Measurements from ENCODE around the gene CCDC171. TPM values are rescaled to one million over a fixed set of nuclear protein-coding genes. Genes with fewer than 3 reads are reported as not detected.

CCDC171 gene
- total and polyA plus RNA-seq, 2 experiments from 2014 or later = 4.4 to 5.1 TPM

DNA sequence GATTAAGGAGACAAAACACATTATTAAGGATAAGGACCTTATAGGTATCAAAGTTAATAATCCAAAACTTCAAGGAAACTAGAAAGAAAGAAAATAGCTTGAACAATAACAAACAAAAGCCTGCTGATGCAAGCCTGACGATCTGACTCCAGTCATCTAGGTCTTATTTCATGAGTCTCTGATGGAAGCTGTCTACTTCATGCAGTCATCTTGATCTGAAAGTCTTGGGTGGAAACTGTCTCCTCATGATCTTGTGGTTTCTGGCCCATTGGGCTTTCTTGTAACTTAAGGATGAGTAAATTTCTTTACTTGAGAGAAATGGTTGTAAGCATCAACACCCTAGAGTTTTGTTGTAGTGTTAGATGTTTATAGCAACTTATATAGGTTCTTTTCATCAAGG, 21.5 kb upstream of the CCDC171 start:
- no peaks in the 10 kb centered on the region for H3K79me2 ChIP-seq (replicated peaks; ENCODE audit: insufficient read depth)
- no peaks in the 10 kb centered on the region for H3K4me1 Mint-ChIP-seq
- DNase-seq (ENCODE audit: low spot score) = no peak
- H3K4me3 Mint-ChIP-seq = no peak overlapping the region
- TF ChIP-seq, protein P1, sequence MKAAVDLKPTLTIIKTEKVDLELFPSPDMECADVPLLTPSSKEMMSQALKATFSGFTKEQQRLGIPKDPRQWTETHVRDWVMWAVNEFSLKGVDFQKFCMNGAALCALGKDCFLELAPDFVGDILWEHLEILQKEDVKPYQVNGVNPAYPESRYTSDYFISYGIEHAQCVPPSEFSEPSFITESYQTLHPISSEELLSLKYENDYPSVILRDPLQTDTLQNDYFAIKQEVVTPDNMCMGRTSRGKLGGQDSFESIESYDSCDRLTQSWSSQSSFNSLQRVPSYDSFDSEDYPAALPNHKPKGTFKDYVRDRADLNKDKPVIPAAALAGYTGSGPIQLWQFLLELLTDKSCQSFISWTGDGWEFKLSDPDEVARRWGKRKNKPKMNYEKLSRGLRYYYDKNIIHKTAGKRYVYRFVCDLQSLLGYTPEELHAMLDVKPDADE (IDR thresholded peaks at IDR 0.05) = no peak
- TF ChIP-seq EZH2 (IDR thresholded peaks at IDR 0.05; ENCODE audit: low read depth, unreplicated experiment) (no peak), CREB1 (CRISPR knock-in tag; IDR thresholded peaks at IDR 0.05; ENCODE audit: low read depth) (no peak), POLR2AphosphoS5 (IDR thresholded peaks at IDR 0.05; ENCODE audit: low read depth) (no peak), ZNF114 (CRISPR knock-in tag; IDR thresholded peaks at IDR 0.05) (no peak), NANOG (IDR thresholded peaks at IDR 0.05; ENCODE audit: borderline replicate concordance) (no peak), ZNF331 (CRISPR knock-in tag; IDR thresholded peaks at IDR 0.05; ENCODE audit: low read depth) (no peak), JUNB (IDR thresholded peaks at IDR 0.05; ENCODE audit: unreplicated experiment) (no peak), STAT1 (IDR thresholded peaks at IDR 0.05; ENCODE audit: unreplicated experiment) (no peak), EZH2phosphoT487 (IDR thresholded peaks at IDR 0.05; ENCODE audit: unreplicated experiment) (no peak)
- TF ChIP-seq, protein P2, sequence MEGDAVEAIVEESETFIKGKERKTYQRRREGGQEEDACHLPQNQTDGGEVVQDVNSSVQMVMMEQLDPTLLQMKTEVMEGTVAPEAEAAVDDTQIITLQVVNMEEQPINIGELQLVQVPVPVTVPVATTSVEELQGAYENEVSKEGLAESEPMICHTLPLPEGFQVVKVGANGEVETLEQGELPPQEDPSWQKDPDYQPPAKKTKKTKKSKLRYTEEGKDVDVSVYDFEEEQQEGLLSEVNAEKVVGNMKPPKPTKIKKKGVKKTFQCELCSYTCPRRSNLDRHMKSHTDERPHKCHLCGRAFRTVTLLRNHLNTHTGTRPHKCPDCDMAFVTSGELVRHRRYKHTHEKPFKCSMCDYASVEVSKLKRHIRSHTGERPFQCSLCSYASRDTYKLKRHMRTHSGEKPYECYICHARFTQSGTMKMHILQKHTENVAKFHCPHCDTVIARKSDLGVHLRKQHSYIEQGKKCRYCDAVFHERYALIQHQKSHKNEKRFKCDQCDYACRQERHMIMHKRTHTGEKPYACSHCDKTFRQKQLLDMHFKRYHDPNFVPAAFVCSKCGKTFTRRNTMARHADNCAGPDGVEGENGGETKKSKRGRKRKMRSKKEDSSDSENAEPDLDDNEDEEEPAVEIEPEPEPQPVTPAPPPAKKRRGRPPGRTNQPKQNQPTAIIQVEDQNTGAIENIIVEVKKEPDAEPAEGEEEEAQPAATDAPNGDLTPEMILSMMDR (conservative IDR thresholded peaks at IDR 0.05; ENCODE audit: low read depth in 2 of 2) = no peak
- TF ChIP-seq, protein P3, sequence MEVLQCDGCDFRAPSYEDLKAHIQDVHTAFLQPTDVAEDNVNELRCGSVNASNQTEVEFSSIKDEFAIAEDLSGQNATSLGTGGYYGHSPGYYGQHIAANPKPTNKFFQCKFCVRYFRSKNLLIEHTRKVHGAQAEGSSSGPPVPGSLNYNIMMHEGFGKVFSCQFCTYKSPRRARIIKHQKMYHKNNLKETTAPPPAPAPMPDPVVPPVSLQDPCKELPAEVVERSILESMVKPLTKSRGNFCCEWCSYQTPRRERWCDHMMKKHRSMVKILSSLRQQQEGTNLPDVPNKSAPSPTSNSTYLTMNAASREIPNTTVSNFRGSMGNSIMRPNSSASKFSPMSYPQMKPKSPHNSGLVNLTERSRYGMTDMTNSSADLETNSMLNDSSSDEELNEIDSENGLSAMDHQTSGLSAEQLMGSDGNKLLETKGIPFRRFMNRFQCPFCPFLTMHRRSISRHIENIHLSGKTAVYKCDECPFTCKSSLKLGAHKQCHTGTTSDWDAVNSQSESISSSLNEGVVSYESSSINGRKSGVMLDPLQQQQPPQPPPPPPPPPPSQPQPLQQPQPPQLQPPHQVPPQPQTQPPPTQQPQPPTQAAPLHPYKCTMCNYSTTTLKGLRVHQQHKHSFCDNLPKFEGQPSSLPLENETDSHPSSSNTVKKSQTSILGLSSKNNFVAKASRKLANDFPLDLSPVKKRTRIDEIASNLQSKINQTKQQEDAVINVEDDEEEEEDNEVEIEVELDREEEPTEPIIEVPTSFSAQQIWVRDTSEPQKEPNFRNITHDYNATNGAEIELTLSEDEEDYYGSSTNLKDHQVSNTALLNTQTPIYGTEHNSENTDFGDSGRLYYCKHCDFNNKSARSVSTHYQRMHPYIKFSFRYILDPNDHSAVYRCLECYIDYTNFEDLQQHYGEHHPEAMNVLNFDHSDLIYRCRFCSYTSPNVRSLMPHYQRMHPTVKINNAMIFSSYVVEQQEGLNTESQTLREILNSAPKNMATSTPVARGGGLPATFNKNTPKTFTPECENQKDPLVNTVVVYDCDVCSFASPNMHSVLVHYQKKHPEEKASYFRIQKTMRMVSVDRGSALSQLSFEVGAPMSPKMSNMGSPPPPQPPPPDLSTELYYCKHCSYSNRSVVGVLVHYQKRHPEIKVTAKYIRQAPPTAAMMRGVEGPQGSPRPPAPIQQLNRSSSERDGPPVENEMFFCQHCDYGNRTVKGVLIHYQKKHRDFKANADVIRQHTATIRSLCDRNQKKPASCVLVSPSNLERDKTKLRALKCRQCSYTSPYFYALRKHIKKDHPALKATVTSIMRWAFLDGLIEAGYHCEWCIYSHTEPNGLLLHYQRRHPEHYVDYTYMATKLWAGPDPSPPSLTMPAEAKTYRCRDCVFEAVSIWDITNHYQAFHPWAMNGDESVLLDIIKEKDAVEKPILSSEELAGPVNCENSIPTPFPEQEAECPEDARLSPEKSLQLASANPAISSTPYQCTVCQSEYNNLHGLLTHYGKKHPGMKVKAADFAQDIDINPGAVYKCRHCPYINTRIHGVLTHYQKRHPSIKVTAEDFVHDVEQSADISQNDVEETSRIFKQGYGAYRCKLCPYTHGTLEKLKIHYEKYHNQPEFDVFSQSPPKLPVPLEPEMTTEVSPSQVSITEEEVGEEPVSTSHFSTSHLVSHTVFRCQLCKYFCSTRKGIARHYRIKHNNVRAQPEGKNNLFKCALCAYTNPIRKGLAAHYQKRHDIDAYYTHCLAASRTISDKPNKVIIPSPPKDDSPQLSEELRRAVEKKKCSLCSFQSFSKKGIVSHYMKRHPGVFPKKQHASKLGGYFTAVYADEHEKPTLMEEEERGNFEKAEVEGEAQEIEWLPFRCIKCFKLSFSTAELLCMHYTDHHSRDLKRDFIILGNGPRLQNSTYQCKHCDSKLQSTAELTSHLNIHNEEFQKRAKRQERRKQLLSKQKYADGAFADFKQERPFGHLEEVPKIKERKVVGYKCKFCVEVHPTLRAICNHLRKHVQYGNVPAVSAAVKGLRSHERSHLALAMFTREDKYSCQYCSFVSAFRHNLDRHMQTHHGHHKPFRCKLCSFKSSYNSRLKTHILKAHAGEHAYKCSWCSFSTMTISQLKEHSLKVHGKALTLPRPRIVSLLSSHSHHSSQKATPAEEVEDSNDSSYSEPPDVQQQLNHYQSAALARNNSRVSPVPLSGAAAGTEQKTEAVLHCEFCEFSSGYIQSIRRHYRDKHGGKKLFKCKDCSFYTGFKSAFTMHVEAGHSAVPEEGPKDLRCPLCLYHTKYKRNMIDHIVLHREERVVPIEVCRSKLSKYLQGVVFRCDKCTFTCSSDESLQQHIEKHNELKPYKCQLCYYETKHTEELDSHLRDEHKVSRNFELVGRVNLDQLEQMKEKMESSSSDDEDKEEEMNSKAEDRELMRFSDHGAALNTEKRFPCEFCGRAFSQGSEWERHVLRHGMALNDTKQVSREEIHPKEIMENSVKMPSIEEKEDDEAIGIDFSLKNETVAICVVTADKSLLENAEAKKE (CRISPR knock-in tag; IDR thresholded peaks at IDR 0.05) = no peak
- TF ChIP-seq, protein P4, sequence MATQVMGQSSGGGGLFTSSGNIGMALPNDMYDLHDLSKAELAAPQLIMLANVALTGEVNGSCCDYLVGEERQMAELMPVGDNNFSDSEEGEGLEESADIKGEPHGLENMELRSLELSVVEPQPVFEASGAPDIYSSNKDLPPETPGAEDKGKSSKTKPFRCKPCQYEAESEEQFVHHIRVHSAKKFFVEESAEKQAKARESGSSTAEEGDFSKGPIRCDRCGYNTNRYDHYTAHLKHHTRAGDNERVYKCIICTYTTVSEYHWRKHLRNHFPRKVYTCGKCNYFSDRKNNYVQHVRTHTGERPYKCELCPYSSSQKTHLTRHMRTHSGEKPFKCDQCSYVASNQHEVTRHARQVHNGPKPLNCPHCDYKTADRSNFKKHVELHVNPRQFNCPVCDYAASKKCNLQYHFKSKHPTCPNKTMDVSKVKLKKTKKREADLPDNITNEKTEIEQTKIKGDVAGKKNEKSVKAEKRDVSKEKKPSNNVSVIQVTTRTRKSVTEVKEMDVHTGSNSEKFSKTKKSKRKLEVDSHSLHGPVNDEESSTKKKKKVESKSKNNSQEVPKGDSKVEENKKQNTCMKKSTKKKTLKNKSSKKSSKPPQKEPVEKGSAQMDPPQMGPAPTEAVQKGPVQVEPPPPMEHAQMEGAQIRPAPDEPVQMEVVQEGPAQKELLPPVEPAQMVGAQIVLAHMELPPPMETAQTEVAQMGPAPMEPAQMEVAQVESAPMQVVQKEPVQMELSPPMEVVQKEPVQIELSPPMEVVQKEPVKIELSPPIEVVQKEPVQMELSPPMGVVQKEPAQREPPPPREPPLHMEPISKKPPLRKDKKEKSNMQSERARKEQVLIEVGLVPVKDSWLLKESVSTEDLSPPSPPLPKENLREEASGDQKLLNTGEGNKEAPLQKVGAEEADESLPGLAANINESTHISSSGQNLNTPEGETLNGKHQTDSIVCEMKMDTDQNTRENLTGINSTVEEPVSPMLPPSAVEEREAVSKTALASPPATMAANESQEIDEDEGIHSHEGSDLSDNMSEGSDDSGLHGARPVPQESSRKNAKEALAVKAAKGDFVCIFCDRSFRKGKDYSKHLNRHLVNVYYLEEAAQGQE (IDR thresholded peaks at IDR 0.05; ENCODE audit: unreplicated experiment) = no peak
- no peaks in the 10 kb centered on the region for H3K4me1 ChIP-seq (ENCODE audit: insufficient read depth)
- peaks cover 3% of the 10 kb centered on the region; the same call in 1 of the 2 replicates for H3F3A ChIP-seq (replicated peaks; ENCODE audit: low read depth)
- H3K36me3 ChIP-seq (ENCODE audit: insufficient read depth) = no peaks in the 10 kb centered on the region
- H3K27me3 ChIP-seq (ENCODE audit: insufficient read depth) = no peaks in the 10 kb centered on the region
- H3K27ac ChIP-seq (ENCODE audit: low read depth) = no peak overlapping the region
- no peaks in the 10 kb centered on the region for H3K36me3 Mint-ChIP-seq (ENCODE audit: low read depth)
- 0 out of 2 replicates have a peak, but pooled peaks cover 3% of the 10 kb centered on the region for H3K9me2 ChIP-seq (ENCODE audit: insufficient read depth)
- no peaks in the 10 kb centered on the region for H4K20me1 ChIP-seq (replicated peaks; ENCODE audit: insufficient read depth)
- no peak overlapping the region for H3K4me3 ChIP-seq
- peaks cover 2% of the 10 kb centered on the region; the same call in 1 of the 3 replicates for H3K9me3 Mint-ChIP-seq
- no peak overlapping the region for H2AFZ ChIP-seq
- H3K4me2 ChIP-seq = no peak overlapping the region
- no peak for ATAC-seq
- H3K27me3 Mint-ChIP-seq (ENCODE audit: insufficient read depth, low read depth, poor library complexity) = peaks cover 3% of the 10 kb centered on the region
- no peak overlapping the region for H3K27ac Mint-ChIP-seq

All from GM23338 (cell line).